ENCODE data around the gene MAP4. TPM values are rescaled to one million over a fixed set of nuclear protein-coding genes. Genes with fewer than 3 reads are reported as not detected.
"Not testable (repeated sequence)": the region's sequence is repeated elsewhere in the genome, so short reads cannot be mapped to it uniquely, and the experiment has no call there.

The MAP4 gene
- total RNA-seq, 1 donor from 2014 or later, result 265 TPM

GRCh38 chr3:47897954-47898353 is 118.3 kb downstream of the MAP4 start:
- no peak for DNase-seq (ENCODE audit: low spot score)

- DNase-seq (ENCODE audit: low spot score), result no peak
These were observed 119.5 kb downstream of the MAP4 start for GRCh38 chr3:47896736-47897135.

- DNase-seq (ENCODE audit: low spot score), result no peak
These were observed 121.0 kb downstream of the MAP4 start for GRCh38 chr3:47895241-47895640.

DNA sequence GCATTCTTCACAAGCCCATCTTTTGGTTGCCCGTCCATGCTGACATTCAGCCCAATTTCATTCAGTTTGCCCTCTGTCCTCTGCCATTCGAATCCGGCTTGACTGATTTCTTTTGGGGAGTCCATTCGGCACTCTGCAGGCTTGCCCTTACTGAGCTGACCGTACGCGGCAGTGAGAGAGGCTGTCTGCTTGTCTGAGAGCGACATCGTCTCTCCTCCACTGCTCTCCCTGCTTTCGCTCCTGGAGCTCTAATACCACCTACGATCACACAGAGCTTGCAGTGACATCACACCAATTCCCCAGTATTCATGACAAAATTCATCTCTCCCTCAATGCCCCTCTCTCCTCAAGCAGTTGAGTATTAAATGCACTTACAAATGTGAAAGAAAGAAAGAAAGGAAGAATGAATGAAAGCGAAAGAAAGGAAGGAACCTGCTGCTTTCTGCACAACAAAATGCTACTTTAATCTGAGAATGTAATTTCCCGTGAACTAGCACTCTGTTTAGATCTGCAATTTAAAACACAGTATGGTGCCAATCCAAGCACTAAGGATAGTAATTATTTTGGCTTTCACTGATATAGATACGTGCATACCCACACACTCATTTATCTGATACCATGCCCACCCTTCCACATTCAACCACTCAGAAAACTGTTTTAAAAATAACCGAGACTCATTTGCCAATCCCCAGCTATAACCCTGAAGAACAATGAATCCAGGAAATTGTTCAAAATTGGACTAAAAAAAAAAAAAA is 123.8 kb downstream of the MAP4 start:
- DNase-seq (ENCODE audit: low spot score), result no peak

DNA sequence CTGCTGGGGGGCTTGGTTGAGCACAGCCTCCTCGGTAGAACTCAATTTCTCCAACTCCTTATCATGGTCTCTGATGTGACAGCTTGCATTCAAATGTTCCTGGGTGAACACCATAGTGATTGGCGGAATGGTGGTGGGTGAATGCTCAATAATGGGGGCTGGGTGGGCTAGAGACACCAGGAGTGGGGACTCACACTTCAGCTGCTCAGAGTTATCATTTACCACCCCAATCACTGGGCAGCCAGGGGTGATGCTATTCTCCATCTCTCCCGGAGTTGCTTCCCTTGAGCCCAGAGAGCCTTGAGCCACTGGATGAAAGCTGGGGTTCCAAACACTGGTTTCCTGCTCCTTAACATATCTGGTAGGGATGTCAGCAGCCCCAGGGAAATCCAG is 124.6 kb downstream of the MAP4 start:
- no peak for DNase-seq (ENCODE audit: low spot score)

- no peak for DNase-seq (ENCODE audit: low spot score)
These were observed 125.2 kb downstream of the MAP4 start for GRCh38 chr3:47890828-47891612.

- DNase-seq (ENCODE audit: low spot score), result no peak
These were observed 125.9 kb downstream of the MAP4 start for GRCh38 chr3:47890126-47890827.

- no peak for DNase-seq (ENCODE audit: low spot score)
These were observed 127.0 kb downstream of the MAP4 start for GRCh38 chr3:47888986-47889757.

- not testable (repeated sequence) for DNase-seq (ENCODE audit: low spot score)
These were observed 128.2 kb downstream of the MAP4 start for GRCh38 chr3:47887991-47888390.

DNA sequence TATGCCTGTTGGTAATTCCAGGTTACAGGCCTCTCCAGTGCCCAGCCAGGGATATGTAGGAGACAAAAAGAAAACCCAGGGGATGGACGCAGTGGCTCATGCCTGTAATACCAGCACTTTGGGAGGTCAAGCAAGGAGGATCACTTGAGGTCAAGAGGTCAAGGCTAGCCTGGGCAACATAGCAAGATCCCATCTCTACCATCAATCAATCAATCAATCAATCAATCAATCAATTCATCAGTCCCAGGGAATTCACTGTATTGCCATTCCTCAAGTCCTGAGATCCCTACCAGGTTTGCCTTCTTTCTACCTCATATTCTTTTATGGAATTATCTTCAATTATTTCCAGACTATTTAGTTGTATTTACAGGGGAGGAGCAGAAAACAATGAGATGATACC is 131.0 kb downstream of the MAP4 start:
- DNase-seq (ENCODE audit: low spot score), result no peak

DNA sequence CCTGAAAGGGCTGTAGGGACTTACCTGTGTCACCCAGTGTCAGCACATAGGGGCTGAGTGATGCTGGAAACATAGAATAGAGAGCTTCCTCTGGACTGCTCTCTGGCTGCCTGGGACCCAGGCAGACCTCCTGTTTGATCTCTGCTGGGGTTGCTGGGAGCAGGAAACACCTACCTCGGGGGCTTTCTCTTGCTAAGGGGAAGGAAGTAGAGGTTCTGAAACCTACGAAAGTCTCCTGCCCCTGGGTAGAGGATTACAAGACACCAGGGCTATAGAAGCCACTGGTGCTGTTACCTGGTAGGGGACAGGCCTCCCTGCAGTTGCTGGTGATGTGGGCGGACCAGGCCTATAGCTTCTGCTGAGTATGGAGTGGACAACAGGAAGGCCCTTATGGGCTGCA is 131.6 kb downstream of the MAP4 start:
- DNase-seq (ENCODE audit: low spot score), result no peak

GRCh38 chr3:47882338-47882737 is 133.9 kb downstream of the MAP4 start:
- no peak for DNase-seq (ENCODE audit: low spot score)

- DNase-seq (ENCODE audit: low spot score), result no peak
These were observed 138.5 kb downstream of the MAP4 start for GRCh38 chr3:47877719-47878118.

- DNase-seq (ENCODE audit: low spot score), result no peak
These were observed 138.9 kb downstream of the MAP4 start for GRCh38 chr3:47877290-47877689.

- no peak for DNase-seq (ENCODE audit: low spot score)
These were observed 141.3 kb downstream of the MAP4 start for GRCh38 chr3:47874913-47875312.

GRCh38 chr3:47874438-47874837 is 141.8 kb downstream of the MAP4 start:
- no peak for DNase-seq (ENCODE audit: low spot score)

DNA sequence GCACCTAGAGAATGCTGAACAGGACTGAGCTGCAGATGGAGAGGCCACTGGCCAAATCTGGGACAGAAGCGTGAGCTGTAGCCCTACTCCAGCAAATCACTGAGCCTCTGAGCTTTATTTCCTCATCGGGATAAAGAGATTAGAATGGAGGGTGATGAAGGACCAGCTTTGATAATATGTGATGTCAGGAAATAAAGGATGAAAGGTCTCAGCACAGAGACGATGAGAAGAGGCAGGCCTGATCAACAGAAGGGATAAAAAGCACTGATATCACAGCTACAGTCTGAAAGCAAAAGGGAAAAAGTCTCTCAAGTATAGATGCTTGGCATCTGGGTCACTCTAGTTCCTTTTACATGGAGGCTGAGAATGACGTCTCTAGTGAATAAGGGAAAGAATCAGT is 143.3 kb downstream of the MAP4 start:
- DNase-seq (ENCODE audit: low spot score), result no peak

GRCh38 chr3:47871389-47871788 is 144.8 kb downstream of the MAP4 start:
- DNase-seq (ENCODE audit: low spot score), result no peak

DNA sequence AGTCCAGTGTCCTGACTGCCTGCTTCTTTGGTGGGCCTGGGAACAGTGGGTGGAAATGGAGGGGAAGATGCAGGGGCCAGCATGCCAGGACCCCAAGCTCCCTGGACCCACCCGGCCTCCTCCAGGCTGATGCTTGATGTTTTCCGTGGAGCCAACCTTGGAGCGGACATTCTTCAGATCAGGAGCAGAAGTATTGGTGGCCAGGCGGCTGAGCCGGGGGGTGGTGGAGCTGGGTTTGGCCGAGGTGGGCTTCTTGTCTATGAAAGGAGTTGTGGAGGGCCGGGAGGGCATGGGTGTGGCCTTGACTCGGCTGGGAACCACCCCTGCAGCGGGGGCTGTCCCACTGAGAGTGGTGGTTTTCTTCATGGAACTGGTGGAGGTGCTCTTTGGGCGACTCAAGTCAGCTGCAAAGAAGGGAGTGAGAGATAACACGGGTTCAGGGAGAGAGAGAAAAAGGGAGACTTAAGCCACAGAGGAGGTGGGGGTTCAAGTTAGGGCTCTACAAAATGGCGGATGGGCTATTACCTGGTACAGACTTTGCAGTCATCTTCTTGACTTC is 145.4 kb downstream of the MAP4 start:
- no peak for DNase-seq (ENCODE audit: low spot score)

GRCh38 chr3:47870156-47870555 is 146.1 kb downstream of the MAP4 start:
- DNase-seq (ENCODE audit: low spot score), result no peak

DNA sequence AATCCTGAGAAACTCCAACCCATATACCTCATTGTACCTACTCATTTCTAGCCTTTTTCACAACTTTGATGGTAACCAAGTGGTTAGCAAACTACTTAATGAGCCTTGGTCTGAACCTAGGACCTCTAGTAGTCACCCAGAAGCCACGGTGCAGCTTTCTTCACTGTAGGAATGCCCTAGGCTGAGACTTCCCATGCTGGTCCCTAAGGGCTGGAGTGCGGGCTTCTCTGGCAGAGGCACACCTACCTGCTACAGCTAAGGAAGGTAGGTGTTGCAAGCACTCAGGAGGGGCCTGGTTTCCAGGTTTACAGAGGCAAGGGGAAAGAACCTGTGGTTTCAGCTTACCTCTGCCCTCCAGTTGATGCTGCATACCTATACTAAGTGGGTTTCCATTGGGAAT is 147.9 kb downstream of the MAP4 start:
- DNase-seq (ENCODE audit: low spot score), result no peak

All from ureter (tissue), 1 donor.